ENCODE data around the gene SMARCB1.

Gene SMARCB1

DNA sequence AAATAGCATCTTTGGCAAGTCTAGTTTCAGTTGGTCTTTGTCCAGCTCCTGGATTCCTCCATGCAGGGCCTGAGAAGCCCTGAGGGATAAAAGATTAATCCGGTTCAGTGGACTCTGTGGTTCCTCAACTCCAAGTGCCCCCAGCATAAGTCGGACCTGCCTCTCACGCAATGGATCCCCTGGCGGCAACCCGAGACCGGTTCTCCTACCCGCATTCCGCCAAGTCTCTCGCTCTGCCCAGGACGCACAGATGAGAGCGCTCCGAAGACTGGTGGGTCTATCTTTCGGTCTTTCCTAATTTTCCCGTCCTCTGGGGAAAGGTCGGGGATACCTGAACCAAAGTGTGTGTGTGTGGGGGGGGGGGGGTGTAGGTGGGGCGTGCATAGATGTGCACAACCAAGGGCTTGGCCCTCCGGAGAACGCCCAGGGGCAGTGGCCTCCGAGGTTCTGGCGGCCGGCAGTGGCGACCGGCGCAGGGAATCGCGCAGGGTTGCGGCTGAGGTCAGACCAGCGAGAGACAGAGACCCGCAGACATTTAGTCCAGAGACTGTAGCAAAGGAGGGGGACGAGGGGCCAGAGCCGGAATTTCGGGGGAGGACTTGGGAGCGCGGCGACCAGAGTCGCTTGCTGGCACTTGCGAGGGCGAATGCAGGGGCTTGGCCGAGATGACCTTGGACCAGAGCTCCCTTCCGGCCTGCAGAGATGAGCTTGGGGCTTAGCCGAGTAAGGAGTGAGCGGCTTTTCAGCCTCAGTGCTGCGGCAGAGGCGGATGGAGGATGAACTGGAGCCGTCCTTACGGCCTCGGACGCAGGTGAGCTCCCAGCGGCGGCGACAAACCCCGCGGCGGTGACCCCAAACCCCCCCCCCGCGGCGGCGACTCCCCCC is 70.2 kb downstream of the SMARCB1 start:
- TF ChIP-seq SIN3A (IDR thresholded peaks at IDR 0.05; ENCODE audit: borderline replicate concordance, insufficient read depth, low read length) (no peak), POLR2AphosphoS5 (IDR thresholded peaks at IDR 0.05; ENCODE audit: low read depth, low read length) (no peak), TAF1 (IDR thresholded peaks at IDR 0.05; ENCODE audit: borderline replicate concordance, insufficient read depth, low read length) (no peak), FOXP2 (optimal IDR thresholded peaks at IDR 0.05; ENCODE audit: borderline replicate concordance, extremely low read depth, extremely low read length, insufficient read depth) (no peak)
- TF ChIP-seq, protein P1, sequence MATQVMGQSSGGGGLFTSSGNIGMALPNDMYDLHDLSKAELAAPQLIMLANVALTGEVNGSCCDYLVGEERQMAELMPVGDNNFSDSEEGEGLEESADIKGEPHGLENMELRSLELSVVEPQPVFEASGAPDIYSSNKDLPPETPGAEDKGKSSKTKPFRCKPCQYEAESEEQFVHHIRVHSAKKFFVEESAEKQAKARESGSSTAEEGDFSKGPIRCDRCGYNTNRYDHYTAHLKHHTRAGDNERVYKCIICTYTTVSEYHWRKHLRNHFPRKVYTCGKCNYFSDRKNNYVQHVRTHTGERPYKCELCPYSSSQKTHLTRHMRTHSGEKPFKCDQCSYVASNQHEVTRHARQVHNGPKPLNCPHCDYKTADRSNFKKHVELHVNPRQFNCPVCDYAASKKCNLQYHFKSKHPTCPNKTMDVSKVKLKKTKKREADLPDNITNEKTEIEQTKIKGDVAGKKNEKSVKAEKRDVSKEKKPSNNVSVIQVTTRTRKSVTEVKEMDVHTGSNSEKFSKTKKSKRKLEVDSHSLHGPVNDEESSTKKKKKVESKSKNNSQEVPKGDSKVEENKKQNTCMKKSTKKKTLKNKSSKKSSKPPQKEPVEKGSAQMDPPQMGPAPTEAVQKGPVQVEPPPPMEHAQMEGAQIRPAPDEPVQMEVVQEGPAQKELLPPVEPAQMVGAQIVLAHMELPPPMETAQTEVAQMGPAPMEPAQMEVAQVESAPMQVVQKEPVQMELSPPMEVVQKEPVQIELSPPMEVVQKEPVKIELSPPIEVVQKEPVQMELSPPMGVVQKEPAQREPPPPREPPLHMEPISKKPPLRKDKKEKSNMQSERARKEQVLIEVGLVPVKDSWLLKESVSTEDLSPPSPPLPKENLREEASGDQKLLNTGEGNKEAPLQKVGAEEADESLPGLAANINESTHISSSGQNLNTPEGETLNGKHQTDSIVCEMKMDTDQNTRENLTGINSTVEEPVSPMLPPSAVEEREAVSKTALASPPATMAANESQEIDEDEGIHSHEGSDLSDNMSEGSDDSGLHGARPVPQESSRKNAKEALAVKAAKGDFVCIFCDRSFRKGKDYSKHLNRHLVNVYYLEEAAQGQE (IDR thresholded peaks at IDR 0.05; ENCODE audit: insufficient read depth in 1 of 2, low read depth in 2 of 2, low read length in 2 of 2), result no peak

DNA sequence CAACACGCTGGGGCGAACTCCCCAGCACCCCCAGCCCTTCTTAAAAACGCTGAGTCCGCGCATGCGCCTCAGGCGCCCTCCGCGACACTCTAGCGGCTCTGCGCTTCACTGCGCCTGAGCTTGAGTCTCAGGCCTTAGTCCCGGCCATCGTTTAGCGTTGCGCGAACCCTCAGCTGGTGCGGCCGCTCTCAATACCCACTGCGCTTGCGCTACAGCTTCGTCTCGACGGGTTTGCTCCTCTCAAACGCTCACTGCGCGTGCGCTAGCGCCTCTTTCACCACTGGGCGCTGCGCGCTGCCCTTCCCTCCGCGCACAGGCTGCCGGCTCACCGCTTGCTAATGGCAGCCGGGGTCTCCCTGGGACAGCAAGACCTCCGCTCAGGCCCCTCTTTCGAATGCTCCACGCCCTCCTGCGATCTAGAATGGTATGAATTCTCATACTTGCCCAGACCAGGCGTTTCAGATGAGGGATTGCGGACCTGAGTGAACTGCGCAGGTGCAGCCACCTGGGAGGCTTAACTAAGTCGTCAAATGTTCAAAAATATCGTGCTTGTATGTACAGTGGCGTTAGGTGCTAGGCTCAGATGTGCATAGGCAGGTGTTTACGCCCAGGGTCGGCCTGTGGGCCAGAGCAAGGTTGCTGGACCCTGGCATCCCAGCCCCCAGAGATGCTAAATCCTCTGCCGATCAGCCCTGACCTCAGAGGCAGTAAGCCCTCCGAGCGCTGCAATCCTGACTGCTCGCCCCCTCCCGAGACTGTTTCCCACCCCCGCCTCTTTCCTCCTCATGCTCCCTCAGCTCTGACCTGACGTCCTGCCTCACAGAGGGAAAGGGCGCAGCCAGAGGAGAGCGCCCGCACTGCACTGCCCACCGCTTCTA is 71.1 kb downstream of the SMARCB1 start, which contains the start of gene SLC2A11:
SLC2A11 (plus strand) TSS at position 270 of the 878 bp plus-strand sequence; CDS start at position 395, 125 bp downstream.
- TF ChIP-seq SIN3A (IDR thresholded peaks at IDR 0.05; ENCODE audit: borderline replicate concordance, insufficient read depth, low read length) (no peak), FOXP2 (optimal IDR thresholded peaks at IDR 0.05; ENCODE audit: borderline replicate concordance, extremely low read depth, extremely low read length, insufficient read depth) (peak; percentile 34), TAF1 (IDR thresholded peaks at IDR 0.05; ENCODE audit: borderline replicate concordance, insufficient read depth, low read length) (peak; percentile 56; the same call in 1 of the 2 replicates), POLR2AphosphoS5 (IDR thresholded peaks at IDR 0.05; ENCODE audit: low read depth, low read length) (peak; percentile 93)
- TF ChIP-seq, protein P1 (IDR thresholded peaks at IDR 0.05; ENCODE audit: insufficient read depth in 1 of 2, low read depth in 2 of 2, low read length in 2 of 2), result no peak; a peak in 1 of 4 replicates

DNA sequence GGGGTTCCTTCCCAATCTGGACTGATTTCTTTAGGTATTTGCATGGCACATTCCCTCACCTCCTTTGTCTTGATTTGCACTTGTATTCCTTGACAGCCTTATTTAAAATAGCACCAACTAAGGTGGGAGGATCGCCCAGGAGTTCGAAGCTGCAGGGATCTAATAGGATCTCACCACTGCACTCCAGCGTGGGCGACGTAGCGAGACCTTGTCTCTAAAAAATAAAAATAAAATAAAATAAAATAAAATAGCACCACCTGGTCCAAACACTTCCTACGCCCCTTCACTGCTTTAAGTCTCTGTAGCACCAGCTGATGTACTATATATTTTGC is 71.7 kb downstream of the SMARCB1 start:
- TF ChIP-seq SIN3A (IDR thresholded peaks at IDR 0.05; ENCODE audit: borderline replicate concordance, insufficient read depth, low read length), result no peak
- TF ChIP-seq TAF1 (IDR thresholded peaks at IDR 0.05; ENCODE audit: borderline replicate concordance, insufficient read depth, low read length), result no peak
- TF ChIP-seq FOXP2 (optimal IDR thresholded peaks at IDR 0.05; ENCODE audit: borderline replicate concordance, extremely low read depth, extremely low read length, insufficient read depth), result no peak
- TF ChIP-seq POLR2AphosphoS5 (IDR thresholded peaks at IDR 0.05; ENCODE audit: low read depth, low read length), result no peak
- TF ChIP-seq, protein P1 (IDR thresholded peaks at IDR 0.05; ENCODE audit: insufficient read depth in 1 of 2, low read depth in 2 of 2, low read length in 2 of 2), result no peak

DNA sequence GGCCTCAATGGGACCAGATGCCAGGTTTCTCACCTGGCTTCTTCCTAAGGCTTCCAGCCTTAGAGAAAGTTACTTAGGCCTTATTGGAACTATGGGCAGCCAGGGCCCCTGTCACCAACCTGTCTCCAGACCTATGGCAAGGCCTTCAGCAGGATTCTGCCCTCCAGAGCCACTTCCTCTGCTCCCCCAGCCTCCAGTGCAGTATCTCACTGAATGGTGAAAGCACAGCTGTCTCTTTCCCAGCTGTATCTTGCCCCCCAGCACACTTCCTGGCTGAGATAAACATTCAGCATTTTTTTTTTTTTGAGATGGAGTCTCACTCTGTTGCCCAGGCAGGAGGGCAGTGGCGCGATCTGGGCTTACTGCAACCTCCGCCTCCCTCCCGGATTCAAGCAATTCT is 72.4 kb downstream of the SMARCB1 start:
- TF ChIP-seq SIN3A (IDR thresholded peaks at IDR 0.05; ENCODE audit: borderline replicate concordance, insufficient read depth, low read length) (no peak), FOXP2 (optimal IDR thresholded peaks at IDR 0.05; ENCODE audit: borderline replicate concordance, extremely low read depth, extremely low read length, insufficient read depth) (no peak), TAF1 (IDR thresholded peaks at IDR 0.05; ENCODE audit: borderline replicate concordance, insufficient read depth, low read length) (no peak), POLR2AphosphoS5 (IDR thresholded peaks at IDR 0.05; ENCODE audit: low read depth, low read length) (no peak)
- TF ChIP-seq, protein P1 (IDR thresholded peaks at IDR 0.05; ENCODE audit: insufficient read depth in 1 of 2, low read depth in 2 of 2, low read length in 2 of 2), result no peak

All from PFSK-1 (cell line).